Bone marrow (tissue), 2 donors: ENCODE measurements around the gene CALCB.

Source experiments
- DNase-seq, 2 donors: peaks; one replicate each; lab custom pipeline; 2025; lab: John Stamatoyannopoulos, UW

CALCB gene

GRCh38 chr11:15118431-15118830, 45.0 kb downstream of the CALCB start:
- DNase-seq, result no peak

GRCh38 chr11:15119352-15119751, 46.0 kb downstream of the CALCB start:
- DNase-seq, result no peak

GRCh38 chr11:15119826-15120225, 46.4 kb downstream of the CALCB start:
- no peak for DNase-seq

GRCh38 chr11:15123849-15124248, 50.5 kb downstream of the CALCB start:
- no peak for DNase-seq

GRCh38 chr11:15124528-15124927, 51.1 kb downstream of the CALCB start:
- no peak for DNase-seq

- no peak for DNase-seq
Measured at GRCh38 chr11:15127341-15127740, 53.9 kb downstream of the CALCB start.
